Endothelial cell of umbilical vein (primary cell): ENCODE results near the gene EIF2B2. TPM values are rescaled to one million over a fixed set of nuclear protein-coding genes. Genes with fewer than 3 reads are reported as not detected.

Source experiments
- BruUV-seq: library from RNA; stranded (reverse); fragments of 400-500 nt; replicated peaks from 2 replicates; lab custom pipeline; 2021; lab: Mats Ljungman, UMichigan
- CTCF ChIA-PET: fragments of 300-600, 350-600 bp; sonication (Branson Sonifier 250); formaldehyde crosslinking; loops from one replicate; lab custom pipeline; 2021; ENCODE audit warnings: antibody characterized with exemption, inconsistent platforms; lab: Charles Lee
- POLR2A ChIA-PET: fragments of 300-600, 350-600 bp; sonication (Branson Sonifier 250); formaldehyde crosslinking; loops from one replicate; lab custom pipeline; 2021; ENCODE audit warnings: antibody characterized with exemption, inconsistent platforms; lab: Charles Lee
- DNase-seq: peaks from one replicate; pipeline ENCODE4 v3.0.0-alpha.2; 2011; ENCODE audit warnings: low read depth, low spot score
- FAIRE-seq: peaks from 2 replicates; lab custom pipeline; 2011; peaks lifted over from hg19 to GRCh38; lab: Jason Lieb, UNC
- H2AFZ ChIP-seq: 2 replicates; pipeline ENCODE4 v1.6.0; 2012; ENCODE audit warnings: low read depth, low read length, control low read depth, inconsistent platforms
- H3K27ac ChIP-seq: 2 replicates; pipeline ENCODE4 v1.5.1; 2011; ENCODE audit warnings: low read depth, mild to moderate bottlenecking, control low read depth, low read length, moderate library complexity; ENCODE audit not compliant: insufficient read depth
- H3K27me3 ChIP-seq, 2 experiments: 2 replicates each; pipeline versions ENCODE4 v1.6.0 to v1.6.1; 2011; ENCODE audit warnings: low read length in 2 of 2, mixed read lengths in 1 of 2; ENCODE audit not compliant: control insufficient read depth in 2 of 2, insufficient read depth in 2 of 2
- H3K36me3 ChIP-seq, 2 experiments: 2 replicates in 1 of 2; 3 replicates in 1 of 2; pipeline ENCODE4 v1.5.1; 2011; ENCODE audit warnings: low read length in 2 of 2, mild to moderate bottlenecking in 1 of 2, moderate library complexity in 1 of 2; ENCODE audit not compliant: control insufficient read depth in 2 of 2, insufficient read depth in 2 of 2; ENCODE audit errors: extremely low read depth in 1 of 2
- H3K4me1 ChIP-seq: 3 replicates; pipeline ENCODE4 v1.5.1; 2011; ENCODE audit warnings: mild to moderate bottlenecking, low read length; ENCODE audit not compliant: control insufficient read depth, insufficient read depth; ENCODE audit errors: extremely low read depth
- H3K4me2 ChIP-seq: 2 replicates; pipeline ENCODE4 v1.6.1; 2011; ENCODE audit warnings: low read length, control low read depth, mixed read lengths; ENCODE audit not compliant: insufficient read depth
- H3K4me3 ChIP-seq, 3 experiments: fragments of 200-600 bp in 1 of 3; sonication (generic), shearing (Covaris generic) in 1 of 3; replicated peaks in 1 of 3; 2 replicates each; pipeline ENCODE4 v1.5.1; 2011 to 2016; ENCODE audit warnings: control low read depth in 3 of 3, low read length in 3 of 3, mild to moderate bottlenecking in 2 of 3, inconsistent platforms in 1 of 3, low read depth in 1 of 3, moderate library complexity in 1 of 3; ENCODE audit not compliant: insufficient read depth in 1 of 3
- H3K79me2 ChIP-seq: 2 replicates; pipeline ENCODE4 v1.6.0; 2012; ENCODE audit warnings: low read length, inconsistent platforms; ENCODE audit not compliant: control insufficient read depth, insufficient read depth
- H3K9ac ChIP-seq: replicated peaks from 2 replicates; pipeline ENCODE3; 2011; ENCODE audit warnings: low read length, control low read depth; ENCODE audit not compliant: insufficient read depth; ENCODE audit errors: extremely low read depth
- H3K9me1 ChIP-seq: replicated peaks from 3 replicates; pipeline ENCODE4 v1.6.0; 2011; ENCODE audit warnings: mild to moderate bottlenecking, low read length; ENCODE audit not compliant: control insufficient read depth, insufficient read depth; ENCODE audit errors: extremely low read depth
- H3K9me3 ChIP-seq: replicated peaks from 2 replicates; pipeline ENCODE4 v1.5.1; 2012; ENCODE audit warnings: low read length, inconsistent platforms; ENCODE audit not compliant: control insufficient read depth, insufficient read depth
- H4K20me1 ChIP-seq: replicated peaks from 2 replicates; pipeline ENCODE3; 2011; ENCODE audit warnings: mild to moderate bottlenecking, low read length; ENCODE audit not compliant: control insufficient read depth, insufficient read depth; ENCODE audit errors: extremely low read depth
- EZH2 ChIP-seq: IDR thresholded peaks from 2 replicates; pipeline ENCODE4 v1.6.1; 2012; ENCODE audit warnings: borderline replicate concordance, low read depth, mild to moderate bottlenecking, moderate library complexity, low read length, inconsistent platforms; ENCODE audit not compliant: severe bottlenecking
- FOS ChIP-seq: IDR thresholded peaks from 2 replicates; pipeline ENCODE4 v1.6.1; 2011; ENCODE audit warnings: mild to moderate bottlenecking, low read length, moderate library complexity, borderline replicate concordance; ENCODE audit not compliant: insufficient read depth
- GATA2 ChIP-seq: IDR thresholded peaks from 2 replicates; pipeline ENCODE4 v1.7.0; 2011; ENCODE audit warnings: low read depth, mild to moderate bottlenecking, moderate library complexity, mixed read lengths, low read length; ENCODE audit not compliant: insufficient read length, insufficient read depth
- JUN ChIP-seq: IDR thresholded peaks from 2 replicates; pipeline ENCODE4 v1.6.1; 2011; ENCODE audit warnings: borderline replicate concordance, low read depth; ENCODE audit not compliant: insufficient read length, insufficient read depth
- MAX ChIP-seq: IDR thresholded peaks from 2 replicates; pipeline ENCODE4 v1.6.1; 2011; ENCODE audit not compliant: insufficient read depth, insufficient read length
- MYC ChIP-seq: IDR thresholded peaks from one replicate; pipeline ENCODE4 v1.6.1; 2011; ENCODE audit warnings: mild to moderate bottlenecking, low read depth, low read length
- POLR2A ChIP-seq: IDR thresholded peaks from 2 replicates; pipeline ENCODE4 v1.6.1; 2012; ENCODE audit warnings: low read depth, mild to moderate bottlenecking, control low read depth, low read length
- POLR2AphosphoS5 ChIP-seq: IDR thresholded peaks from 2 replicates; pipeline ENCODE4 v1.6.1; 2012; ENCODE audit warnings: low read depth, mild to moderate bottlenecking, control low read depth, low read length, moderate library complexity; ENCODE audit not compliant: insufficient read depth
- dilution Hi-C: fragments of 300-500 bp; cut with MboI; formaldehyde crosslinking; loops from one replicate; pipeline ENCODE4 v1.15.0; 2019; ENCODE audit warnings: low sequenced_read_pairs; ENCODE audit not compliant: extremely low pct_ligation_motif_present
- intact Hi-C: fragments of 100-400 bp; cut with micrococcal nuclease; formaldehyde crosslinking; loops from one replicate; pipeline ENCODE4 v1.10.0; 2022
- polyA plus RNA-seq, 4 experiments: library from polyadenylated mRNA; depleted of rRNA in 3 of 4; stranded (reverse) in 3 of 4; unstranded in 1 of 4; fragments of >200 nt; gene quantifications; 2 replicates each; pipeline versions ENCODE4 v1.2.1 to v1.2.3, GENCODE V29; 2011 to 2012; ENCODE audit warnings: missing spikeins in 1 of 4
- total RNA-seq: library from RNA; stranded (reverse); gene quantifications from 2 replicates; pipeline ENCODE4 v1.2.3, GENCODE V29; 2021
- TF ChIP-seq, protein P1 (sequence below), 2 donors: IDR thresholded peaks; 1 replicate in 1 of 2; 2 replicates in 1 of 2; pipeline ENCODE4 v1.5.1; 2011; ENCODE audit warnings: low read length in 2 of 2, mild to moderate bottlenecking in 2 of 2, moderate library complexity in 2 of 2, control low read depth in 1 of 2, inconsistent platforms in 1 of 2, low read depth in 1 of 2; ENCODE audit not compliant: insufficient read depth in 1 of 2; ENCODE audit errors: extremely low read depth in 1 of 2

Gene EIF2B2
- total and polyA plus RNA-seq, 2 donors (not counting 3 experiments of a cell fraction or from before 2014, with no cell fraction given) = 97.0 to 143 TPM

GRCh38 chr14:75018694-75019093 lies 16.0 kb downstream of the EIF2B2 start:
- peaks cover 3% of the 10 kb centered on the region for H3K4me1 ChIP-seq
- intact Hi-C loops = no loop called here
- H3K9me3 ChIP-seq = no peaks in the 10 kb centered on the region
- H3K79me2 ChIP-seq = no peaks in the 10 kb centered on the region
- no peaks in the 10 kb centered on the region for H3K27me3 ChIP-seq
- no peaks in the 10 kb centered on the region for H4K20me1 ChIP-seq
- ChIA-PET CTCF (interaction anchor here (0.8 to 1.3 kb wide), 2 partner anchors 13 to 74 kb away, joined by 4 to 7 read pairs; no protein-coding TSS in a partner anchor), POLR2A (no interaction called here)
- H3K36me3 ChIP-seq = peaks cover 4 to 14% of the 10 kb centered on the region in 2 experiments
- dilution Hi-C loops = no loop called here
- TF ChIP-seq JUN = no peak
- no peak for TF ChIP-seq MYC
- no peak for TF ChIP-seq GATA2
- no peak for TF ChIP-seq EZH2
- TF ChIP-seq MAX = no peak
- TF ChIP-seq FOS = no peak
- no peak for TF ChIP-seq POLR2AphosphoS5
- no peak for TF ChIP-seq POLR2A
- TF ChIP-seq, protein P1, sequence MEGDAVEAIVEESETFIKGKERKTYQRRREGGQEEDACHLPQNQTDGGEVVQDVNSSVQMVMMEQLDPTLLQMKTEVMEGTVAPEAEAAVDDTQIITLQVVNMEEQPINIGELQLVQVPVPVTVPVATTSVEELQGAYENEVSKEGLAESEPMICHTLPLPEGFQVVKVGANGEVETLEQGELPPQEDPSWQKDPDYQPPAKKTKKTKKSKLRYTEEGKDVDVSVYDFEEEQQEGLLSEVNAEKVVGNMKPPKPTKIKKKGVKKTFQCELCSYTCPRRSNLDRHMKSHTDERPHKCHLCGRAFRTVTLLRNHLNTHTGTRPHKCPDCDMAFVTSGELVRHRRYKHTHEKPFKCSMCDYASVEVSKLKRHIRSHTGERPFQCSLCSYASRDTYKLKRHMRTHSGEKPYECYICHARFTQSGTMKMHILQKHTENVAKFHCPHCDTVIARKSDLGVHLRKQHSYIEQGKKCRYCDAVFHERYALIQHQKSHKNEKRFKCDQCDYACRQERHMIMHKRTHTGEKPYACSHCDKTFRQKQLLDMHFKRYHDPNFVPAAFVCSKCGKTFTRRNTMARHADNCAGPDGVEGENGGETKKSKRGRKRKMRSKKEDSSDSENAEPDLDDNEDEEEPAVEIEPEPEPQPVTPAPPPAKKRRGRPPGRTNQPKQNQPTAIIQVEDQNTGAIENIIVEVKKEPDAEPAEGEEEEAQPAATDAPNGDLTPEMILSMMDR (IDR thresholded peaks at IDR 0.05; ENCODE audit: extremely low read depth in 1 of 2, insufficient read depth in 1 of 2, low read depth in 1 of 2, low read length in 2 of 2) = no peak
- H3K9ac ChIP-seq = no peak overlapping the region
- no peak for DNase-seq
- no peak overlapping the region for H3K4me3 ChIP-seq
- BruUV-seq = no TSS peak
- H3K9me1 ChIP-seq = no peaks in the 10 kb centered on the region
- no peak for FAIRE-seq
- no peak overlapping the region for H2AFZ ChIP-seq
- H3K4me2 ChIP-seq = no peak overlapping the region
- no peak overlapping the region for H3K27ac ChIP-seq
